HepG2 (cell line): ENCODE results near the gene PFAS. TPM values are rescaled to one million over a fixed set of nuclear protein-coding genes. Genes with fewer than 3 reads are reported as not detected.

ENCODE experiments used
- ATF7-NPFF ChIP-seq: sonication (generic); formaldehyde crosslinking; IDR thresholded peaks from 2 replicates; pipeline ENCODE4 v1.8.1; 2023; ENCODE audit warnings: mild to moderate bottlenecking, low read depth, missing genetic modification reagents, moderate library complexity
- BATF2 ChIP-seq: sonication (generic); formaldehyde crosslinking; IDR thresholded peaks from 2 replicates; pipeline ENCODE4 v1.8.0; 2022; ENCODE audit warnings: mild to moderate bottlenecking, missing genetic modification reagents, moderate library complexity
- CREB1 ChIP-seq, 2 experiments: fragments of 450-650 bp in 1 of 2; IDR thresholded peaks; 2 replicates each; pipeline ENCODE4 v1.6.1; 2016 to 2017; ENCODE audit warnings: control low read depth in 1 of 2, mild to moderate bottlenecking in 1 of 2, missing compliant biosample characterization in 1 of 2, missing genetic modification characterization in 1 of 2
- DDIT3 ChIP-seq: sonication (generic); formaldehyde crosslinking; IDR thresholded peaks from 2 replicates; pipeline ENCODE4 v1.4.0; 2020; ENCODE audit warnings: mild to moderate bottlenecking, missing genetic modification reagents
- DMAP1 ChIP-seq: IDR thresholded peaks from 2 replicates; pipeline ENCODE4 v1.6.1; 2016
- ELF1 ChIP-seq: sonication (generic); formaldehyde crosslinking; IDR thresholded peaks from 2 replicates; pipeline ENCODE4 v1.4.0; 2020; ENCODE audit warnings: missing genetic modification reagents
- ELK4 ChIP-seq: sonication (generic); formaldehyde crosslinking; IDR thresholded peaks from 2 replicates; pipeline ENCODE4 v1.9.0; 2021; ENCODE audit warnings: missing genetic modification reagents, borderline replicate concordance
- GATA4 ChIP-seq: sonication (generic); IDR thresholded peaks from 2 replicates; pipeline ENCODE4 v1.6.1; 2016; ENCODE audit warnings: antibody characterized with exemption, low read depth, borderline replicate concordance
- JUND ChIP-seq: sonication (generic); formaldehyde crosslinking; IDR thresholded peaks from 2 replicates; pipeline ENCODE4 v1.8.0; 2022; ENCODE audit warnings: mild to moderate bottlenecking, missing genetic modification reagents
- MZF1 ChIP-seq: sonication (generic); formaldehyde crosslinking; IDR thresholded peaks from 2 replicates; pipeline ENCODE4 v1.8.1; 2023; ENCODE audit warnings: mild to moderate bottlenecking, missing genetic modification reagents, borderline replicate concordance
- NFYB ChIP-seq: sonication (generic); formaldehyde crosslinking; IDR thresholded peaks from 2 replicates; pipeline ENCODE4 v1.4.0; 2020; ENCODE audit warnings: missing genetic modification reagents
- PPARG ChIP-seq: conservative IDR thresholded peaks from 2 replicates; pipeline ENCODE4 v1.6.1; 2016; ENCODE audit warnings: missing biosample characterization, missing genetic modification reagents
- PTBP1 ChIP-seq: fragments of 200-400 bp; formaldehyde crosslinking; IDR thresholded peaks from 2 replicates; pipeline ENCODE4 v1.6.1; 2018; ENCODE audit warnings: low read length, low read depth; ENCODE audit not compliant: poor library complexity, severe bottlenecking
- SRSF1 ChIP-seq: fragments of 200-400 bp; formaldehyde crosslinking; optimal IDR thresholded peaks from 2 replicates; pipeline ENCODE3; 2017; ENCODE audit warnings: mild to moderate bottlenecking, low read depth, low read length, moderate library complexity
- TGIF2 ChIP-seq: IDR thresholded peaks from 2 replicates; pipeline ENCODE4 v1.6.1; 2016; ENCODE audit warnings: control low read depth, missing compliant biosample characterization
- U2AF1 ChIP-seq: fragments of 200-400 bp; formaldehyde crosslinking; optimal IDR thresholded peaks from 2 replicates; pipeline ENCODE3; 2017; ENCODE audit warnings: mild to moderate bottlenecking, low read depth, low read length
- ZBTB2 ChIP-seq: sonication (generic); formaldehyde crosslinking; IDR thresholded peaks from 2 replicates; pipeline ENCODE4 v1.8.0; 2022; ENCODE audit warnings: low read depth, missing genetic modification reagents
- ZBTB38 ChIP-seq: sonication (generic); formaldehyde crosslinking; IDR thresholded peaks from 2 replicates; pipeline ENCODE4 v1.5.1; 2020; ENCODE audit warnings: mild to moderate bottlenecking, missing genetic modification reagents
- ZFP41 ChIP-seq: sonication (generic); formaldehyde crosslinking; IDR thresholded peaks from 2 replicates; pipeline ENCODE4 v1.4.0; 2020; ENCODE audit warnings: mild to moderate bottlenecking, missing genetic modification reagents, borderline replicate concordance
- ZNF235 ChIP-seq: sonication (generic); formaldehyde crosslinking; IDR thresholded peaks from 2 replicates; pipeline ENCODE4 v1.8.1; 2023; ENCODE audit warnings: mild to moderate bottlenecking, missing genetic modification reagents, borderline replicate concordance
- ZNF362 ChIP-seq: sonication (generic); formaldehyde crosslinking; IDR thresholded peaks from 2 replicates; pipeline ENCODE4 v1.4.0; 2020; ENCODE audit warnings: missing genetic modification reagents, mild to moderate bottlenecking, borderline replicate concordance
- ZNF510 ChIP-seq: sonication (generic); formaldehyde crosslinking; IDR thresholded peaks from 2 replicates; pipeline ENCODE4 v1.4.0; 2020; ENCODE audit warnings: low read depth, mild to moderate bottlenecking, missing genetic modification reagents
- ZNF629 ChIP-seq: sonication (generic); formaldehyde crosslinking; conservative IDR thresholded peaks from 2 replicates; pipeline ENCODE4 v1.5.0; 2020; ENCODE audit warnings: missing genetic modification reagents
- ZNF644 ChIP-seq: IDR thresholded peaks from 2 replicates; pipeline ENCODE4 v1.6.1; 2016; ENCODE audit warnings: low read depth
- ZNF737 ChIP-seq: sonication (generic); formaldehyde crosslinking; IDR thresholded peaks from 2 replicates; pipeline ENCODE4 v1.5.0; 2020; ENCODE audit warnings: missing genetic modification reagents, mild to moderate bottlenecking, borderline replicate concordance
- polyA plus RNA-seq, 8 experiments: library from polyadenylated mRNA; depleted of rRNA in 3 of 8; stranded (reverse) in 7 of 8; unstranded in 1 of 8; fragments of >200 nt; fragmentation: Illumina TruSeq in 4 of 8; extraction: Trizol in 4 of 8; gene quantifications; 2 replicates each; pipeline versions ENCODE4 v1.2.1 to v1.2.3, GENCODE V29; 2011 to 2016; ENCODE audit warnings: low read depth in 4 of 8, missing spikeins in 1 of 8, mixed read lengths in 1 of 8; ENCODE audit not compliant: insufficient read depth in 1 of 8
- total RNA-seq, 5 experiments: library from RNA; depleted of rRNA; stranded (reverse); fragments of >200 nt; fragmentation: Illumina TruSeq; extraction: Trizol; gene quantifications; 2 replicates each; pipeline ENCODE4 v1.2.3, GENCODE V29; 2016; ENCODE audit warnings: low read depth in 1 of 5

PFAS gene
- total and polyA plus RNA-seq, 2 of the 13 experiments (the other 11 are each of a cell fraction or from before 2014, with no cell fraction given), result 49.4 to 58.2 TPM

- no peak for TF ChIP-seq ZBTB2 (CRISPR knock-in tag)
- TF ChIP-seq NFYB (CRISPR knock-in tag), result no peak
- TF ChIP-seq ZNF629 (CRISPR knock-in tag), result peak; percentile 48; the same call in 1 of the 2 replicates
- TF ChIP-seq CREB1 (IDR thresholded peaks at IDR 0.05), result peak; percentile 98
- TF ChIP-seq CREB1 (CRISPR knock-in tag; IDR thresholded peaks at IDR 0.05), result peak; percentile 99
- no peak; the same call in 1 of the 2 replicates for TF ChIP-seq ZNF362 (CRISPR knock-in tag)
- TF ChIP-seq BATF2 (CRISPR knock-in tag), result no peak
- no peak for TF ChIP-seq ZNF644
- no peak for TF ChIP-seq ZFP41 (CRISPR knock-in tag)
- peak; percentile 61; the same call in 1 of the 2 replicates for TF ChIP-seq ZBTB38 (CRISPR knock-in tag)
- TF ChIP-seq JUND (CRISPR knock-in tag), result no peak; the same call in 1 of the 2 replicates
- 0 out of 2 replicates have a peak, but pooled peaks have one; percentile 36 for TF ChIP-seq MZF1 (CRISPR knock-in tag)
- no peak for TF ChIP-seq ELF1 (CRISPR knock-in tag)
- TF ChIP-seq U2AF1, result no peak
- TF ChIP-seq DMAP1 (CRISPR knock-in tag), result peak; percentile 99
- TF ChIP-seq PTBP1, result no peak
- no peak for TF ChIP-seq SRSF1
- TF ChIP-seq ZNF737 (CRISPR knock-in tag), result no peak
- no peak for TF ChIP-seq DDIT3 (CRISPR knock-in tag)
- peak; percentile 25; the same call in 1 of the 2 replicates for TF ChIP-seq TGIF2 (CRISPR knock-in tag)
- TF ChIP-seq PPARG (CRISPR knock-in tag), result no peak
- TF ChIP-seq ZNF235 (CRISPR knock-in tag), result peak; percentile 51; the same call in 1 of the 2 replicates
- TF ChIP-seq ZNF510 (CRISPR knock-in tag), result 0 out of 2 replicates have a peak, but pooled peaks have one; percentile 28
- no peak; the same call in 1 of the 2 replicates for TF ChIP-seq ATF7-NPFF (CRISPR knock-in tag)
- TF ChIP-seq ELK4 (CRISPR knock-in tag), result no peak
- TF ChIP-seq GATA4, result 0 out of 2 replicates have a peak, but pooled peaks have one; percentile 27
These were observed at the start of gene PFAS (continued) for GRCh38 chr17:8248751-8249607.
